ENCODE data around the gene RFX3.

DNA sequence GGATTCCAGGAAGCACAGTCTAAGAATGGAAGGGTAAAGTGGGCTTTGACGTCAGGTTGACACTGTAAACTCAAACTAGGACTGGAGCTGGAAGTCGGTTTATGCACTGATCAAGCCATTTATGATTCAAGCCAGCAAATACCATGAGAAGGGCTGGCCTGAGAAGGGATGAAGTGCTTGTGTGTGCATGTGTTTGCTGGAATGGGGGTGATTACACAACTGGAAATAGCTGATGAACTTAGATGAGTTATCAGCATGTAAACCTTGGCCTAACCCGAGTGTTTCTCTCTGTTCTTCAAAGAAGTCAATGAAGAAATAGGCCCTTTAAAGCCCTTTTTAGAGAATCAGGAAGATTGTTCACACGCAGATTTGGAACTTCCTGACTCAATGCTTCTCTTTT lies 287.6 kb downstream of the RFX3 start:
- TF ChIP-seq, protein P1, sequence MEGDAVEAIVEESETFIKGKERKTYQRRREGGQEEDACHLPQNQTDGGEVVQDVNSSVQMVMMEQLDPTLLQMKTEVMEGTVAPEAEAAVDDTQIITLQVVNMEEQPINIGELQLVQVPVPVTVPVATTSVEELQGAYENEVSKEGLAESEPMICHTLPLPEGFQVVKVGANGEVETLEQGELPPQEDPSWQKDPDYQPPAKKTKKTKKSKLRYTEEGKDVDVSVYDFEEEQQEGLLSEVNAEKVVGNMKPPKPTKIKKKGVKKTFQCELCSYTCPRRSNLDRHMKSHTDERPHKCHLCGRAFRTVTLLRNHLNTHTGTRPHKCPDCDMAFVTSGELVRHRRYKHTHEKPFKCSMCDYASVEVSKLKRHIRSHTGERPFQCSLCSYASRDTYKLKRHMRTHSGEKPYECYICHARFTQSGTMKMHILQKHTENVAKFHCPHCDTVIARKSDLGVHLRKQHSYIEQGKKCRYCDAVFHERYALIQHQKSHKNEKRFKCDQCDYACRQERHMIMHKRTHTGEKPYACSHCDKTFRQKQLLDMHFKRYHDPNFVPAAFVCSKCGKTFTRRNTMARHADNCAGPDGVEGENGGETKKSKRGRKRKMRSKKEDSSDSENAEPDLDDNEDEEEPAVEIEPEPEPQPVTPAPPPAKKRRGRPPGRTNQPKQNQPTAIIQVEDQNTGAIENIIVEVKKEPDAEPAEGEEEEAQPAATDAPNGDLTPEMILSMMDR (conservative IDR thresholded peaks at IDR 0.05; ENCODE audit: low read depth, low read length) = no peak
- no peak for TF ChIP-seq EZH2 (IDR thresholded peaks at IDR 0.05; ENCODE audit: low read length, unreplicated experiment)
- TF ChIP-seq EZH2phosphoT487 (IDR thresholded peaks at IDR 0.05; ENCODE audit: borderline replicate concordance, low read length) = no peak
